ENCODE results near the gene WWOX. TPM values are rescaled to one million over a fixed set of nuclear protein-coding genes. Genes with fewer than 3 reads are reported as not detected.

WWOX gene
- total RNA-seq, 2 donors from 2014 or later = 33.8 to 82.5 TPM

DNA sequence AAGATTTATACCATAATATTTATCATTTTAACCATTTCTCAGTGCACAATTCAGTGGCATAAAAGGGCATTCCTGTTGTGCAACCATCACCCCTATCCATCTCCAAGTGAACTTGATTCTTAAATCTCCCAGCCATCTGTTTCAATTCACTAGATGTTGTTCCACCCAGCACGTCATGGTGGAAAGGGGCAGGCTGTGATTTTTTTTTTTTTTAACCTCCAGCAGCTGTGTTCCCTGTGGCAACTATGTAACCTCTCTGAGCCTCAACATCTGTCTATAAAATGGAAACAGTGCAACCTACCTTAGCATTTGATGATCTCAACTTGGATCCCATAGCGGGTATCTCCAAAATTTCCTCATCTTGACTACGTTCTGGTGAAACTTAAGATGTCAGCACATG lies 604.5 kb downstream of the WWOX start:
- no peak for TF ChIP-seq CTCF (IDR thresholded peaks at IDR 0.05)
- peaks cover 5% of the 10 kb centered on the region for H3K9me3 ChIP-seq
- no peak for ATAC-seq (ENCODE audit: insufficient number of reproducible peaks, low FRiP score, low read depth)
- no peaks in the 10 kb centered on the region for H3K36me3 ChIP-seq
- no peak overlapping the region for H3K27ac ChIP-seq
- no peak overlapping the region for H3K4me3 ChIP-seq
- no peaks in the 10 kb centered on the region for H3K4me1 ChIP-seq (ENCODE audit: control insufficient read depth in 1 of 2, low read depth in 2 of 2)
- no peaks in the 10 kb centered on the region for H3K27me3 ChIP-seq (replicated peaks; ENCODE audit: insufficient read depth)
- no peak for DNase-seq (ENCODE audit: low spot score)

DNA sequence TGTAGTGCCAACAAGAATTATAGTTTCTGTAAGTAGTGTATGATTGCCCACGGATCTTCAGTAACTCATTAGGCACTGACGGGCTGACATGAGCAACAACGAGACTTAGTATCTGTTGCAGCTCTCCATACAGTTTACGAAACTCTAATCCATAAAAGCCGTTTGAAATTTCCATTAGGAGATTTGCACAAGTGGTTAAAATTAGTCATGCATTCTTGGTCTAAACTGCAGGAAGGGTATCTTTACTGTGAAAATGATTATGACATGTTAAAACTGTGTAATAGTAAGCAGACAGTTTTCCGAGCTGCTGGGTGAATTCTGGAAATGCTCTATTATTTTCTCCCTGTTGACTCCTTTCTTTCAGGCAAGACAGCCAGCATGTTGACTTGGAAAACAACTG lies 605.0 kb downstream of the WWOX start:
- no peak overlapping the region for H3K4me3 ChIP-seq
- peaks cover 5% of the 10 kb centered on the region for H3K9me3 ChIP-seq
- no peak for TF ChIP-seq CTCF (IDR thresholded peaks at IDR 0.05)
- no peak overlapping the region for H3K27ac ChIP-seq
- no peaks in the 10 kb centered on the region for H3K4me1 ChIP-seq (ENCODE audit: control insufficient read depth in 1 of 2, low read depth in 2 of 2)
- H3K27me3 ChIP-seq (replicated peaks; ENCODE audit: insufficient read depth) = no peaks in the 10 kb centered on the region
- DNase-seq (ENCODE audit: low spot score) (no peak), ATAC-seq (ENCODE audit: insufficient number of reproducible peaks, low FRiP score, low read depth) (no peak)
- no peaks in the 10 kb centered on the region for H3K36me3 ChIP-seq

DNA sequence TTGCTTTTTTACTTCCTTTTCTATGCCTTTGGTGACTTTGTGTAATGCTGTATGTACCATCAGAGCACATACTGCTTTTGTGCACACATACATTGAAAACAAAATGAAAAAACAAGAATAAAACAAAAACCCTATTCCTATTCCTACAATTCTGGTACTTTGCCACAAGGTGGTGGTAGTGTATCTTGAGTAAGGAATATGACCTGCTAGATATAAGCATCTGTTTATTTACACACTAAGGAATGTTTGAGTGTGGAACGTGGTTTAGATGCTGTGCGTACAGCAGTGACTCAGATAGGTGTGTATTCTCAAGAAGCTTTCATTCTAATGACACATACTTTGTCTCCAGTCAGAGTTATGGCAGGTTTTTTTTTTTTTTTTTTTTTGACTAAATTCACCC lies 606.2 kb downstream of the WWOX start:
- ATAC-seq (ENCODE audit: insufficient number of reproducible peaks, low FRiP score, low read depth) = no peak

DNA sequence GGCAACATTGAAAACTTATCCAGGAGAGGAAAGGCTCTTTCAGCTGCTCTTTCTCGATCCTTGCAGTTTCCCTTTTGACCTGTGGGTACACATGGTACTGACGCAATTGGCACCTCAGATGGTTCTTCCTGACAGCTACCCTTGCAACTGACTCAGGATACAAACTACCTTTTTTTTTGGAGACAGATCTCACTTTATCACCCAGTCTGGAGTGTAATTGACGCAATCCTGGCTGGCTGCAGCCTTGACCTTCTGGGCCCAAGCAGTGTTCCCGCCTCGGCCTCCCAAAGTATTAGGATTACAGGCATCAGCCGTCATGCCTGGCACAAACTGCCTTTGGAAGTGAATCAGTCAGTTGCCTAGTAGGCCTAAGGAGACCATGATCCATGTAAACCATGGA lies 607.2 kb downstream of the WWOX start:
- ATAC-seq (ENCODE audit: insufficient number of reproducible peaks, low FRiP score, low read depth) = no peak
- Histone ChIP-seq H3K4me1 (ENCODE audit: control insufficient read depth in 1 of 2, low read depth in 2 of 2) (no peaks in the 10 kb centered on the region), H3K27ac (no peak overlapping the region), H3K27me3 (replicated peaks; ENCODE audit: insufficient read depth) (no peaks in the 10 kb centered on the region), H3K36me3 (no peaks in the 10 kb centered on the region), H3K4me3 (no peak overlapping the region), H3K9me3 (peaks cover 5% of the 10 kb centered on the region)
- TF ChIP-seq CTCF (IDR thresholded peaks at IDR 0.05) = no peak
- DNase-seq (ENCODE audit: low spot score) = no peak

More for the DNA sequence above, 606.2 kb downstream of the WWOX start:
- no peak for DNase-seq (ENCODE audit: low spot score)
- no peak overlapping the region for H3K27ac ChIP-seq
- no peaks in the 10 kb centered on the region for H3K27me3 ChIP-seq (replicated peaks; ENCODE audit: insufficient read depth)
- peaks cover 5% of the 10 kb centered on the region for H3K9me3 ChIP-seq
- H3K4me1 ChIP-seq (ENCODE audit: control insufficient read depth in 1 of 2, low read depth in 2 of 2) = no peaks in the 10 kb centered on the region
- TF ChIP-seq CTCF (IDR thresholded peaks at IDR 0.05) = no peak
- H3K4me3 ChIP-seq = no peak overlapping the region
- no peaks in the 10 kb centered on the region for H3K36me3 ChIP-seq

DNA sequence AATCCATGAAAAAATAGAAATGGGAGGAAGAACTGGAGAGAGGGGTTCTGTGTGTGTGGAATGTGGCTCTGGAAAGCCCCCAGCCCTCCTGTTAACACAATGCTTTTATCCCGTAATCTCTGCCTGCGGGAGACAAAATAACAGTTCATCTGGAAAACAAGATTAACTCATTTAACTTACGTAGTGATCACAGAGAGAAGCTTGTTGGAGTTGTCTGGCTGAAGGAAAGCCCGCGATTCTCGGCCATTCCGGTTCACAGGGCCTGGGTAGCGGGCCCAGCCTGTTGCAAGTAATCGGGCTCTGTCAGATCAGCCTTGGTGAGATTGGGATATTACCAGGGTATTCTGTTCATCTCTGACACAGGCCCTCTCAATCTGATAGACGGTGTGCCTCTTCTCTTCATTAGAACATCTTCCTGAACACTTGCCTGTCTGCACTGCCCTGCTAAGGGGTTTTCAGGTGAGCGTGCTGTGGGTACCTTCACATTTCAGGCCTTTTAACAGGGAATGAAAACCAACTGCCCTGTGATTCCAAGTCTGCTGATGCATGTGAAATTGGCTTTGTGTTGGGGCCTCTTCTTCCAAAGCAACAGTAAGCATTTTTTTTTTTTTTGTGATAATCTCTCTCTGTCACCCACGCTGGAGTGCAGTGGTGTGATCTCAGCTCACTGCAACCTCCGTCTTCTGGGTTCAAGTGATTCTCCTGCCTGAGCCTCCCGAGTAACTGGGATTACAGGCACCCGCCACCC lies 609.9 kb downstream of the WWOX start:
- ATAC-seq (ENCODE audit: insufficient number of reproducible peaks, low FRiP score, low read depth) (no peak), DNase-seq (ENCODE audit: low spot score) (no peak)
- Histone ChIP-seq H3K27ac (no peak overlapping the region), H3K9me3 (peaks cover 5% of the 10 kb centered on the region), H3K4me3 (no peak overlapping the region), H3K4me1 (ENCODE audit: control insufficient read depth in 1 of 2, low read depth in 2 of 2) (no peaks in the 10 kb centered on the region), H3K36me3 (no peaks in the 10 kb centered on the region), H3K27me3 (replicated peaks; ENCODE audit: insufficient read depth) (no peaks in the 10 kb centered on the region)
- TF ChIP-seq CTCF (IDR thresholded peaks at IDR 0.05) = no peak
